IPS-20b (cell line): ENCODE results near the gene GPX2.
"Not testable (repeated sequence)": the region's sequence is repeated elsewhere in the genome, so short reads cannot be mapped to it uniquely, and the experiment has no call there.

ENCODE experiments used
- H3K27ac ChIP-seq: one replicate; pipeline ENCODE4 v1.5.1; 2013; ENCODE audit warnings: low read length
- H3K27me3 ChIP-seq: 2 replicates; pipeline ENCODE4 v1.6.1; 2013; ENCODE audit warnings: mild to moderate bottlenecking, low read length, inconsistent platforms; ENCODE audit not compliant: insufficient read depth
- H3K36me3 ChIP-seq: 2 replicates; pipeline ENCODE4 v1.6.1; 2013; ENCODE audit warnings: low read depth, mild to moderate bottlenecking, inconsistent platforms, low read length, moderate library complexity; ENCODE audit not compliant: insufficient read depth
- H3K4me1 ChIP-seq: 2 replicates; pipeline ENCODE4 v1.6.1; 2013; ENCODE audit warnings: mild to moderate bottlenecking, control low read depth, inconsistent platforms, low read length, moderate library complexity; ENCODE audit not compliant: insufficient read depth
- H3K4me3 ChIP-seq: 2 replicates; pipeline ENCODE4 v1.5.1; 2013; ENCODE audit warnings: mild to moderate bottlenecking, low read length, inconsistent platforms
- H3K9ac ChIP-seq: 2 replicates; pipeline ENCODE4 v1.6.1; 2013; ENCODE audit warnings: low read depth, mild to moderate bottlenecking, inconsistent platforms, low read length, moderate library complexity
- H3K9me3 ChIP-seq: 2 replicates; pipeline ENCODE4 v1.6.1; 2013; ENCODE audit warnings: mild to moderate bottlenecking, low read depth, low read length, inconsistent platforms; ENCODE audit not compliant: insufficient read depth

GPX2 gene

GRCh38 chr14:64920465-64920864 lies 22.1 kb downstream of the GPX2 start:
- H3K9me3 ChIP-seq: no peaks in the 10 kb centered on the region
- H3K4me3 ChIP-seq: no peak overlapping the region
- 0 out of 2 replicates have a peak, but pooled peaks cover 2% of the 10 kb centered on the region for H3K4me1 ChIP-seq
- H3K27me3 ChIP-seq: no peaks in the 10 kb centered on the region
- H3K9ac ChIP-seq: no peak overlapping the region
- H3K27ac ChIP-seq: no peak overlapping the region
- H3K36me3 ChIP-seq: peaks cover 19% of the 10 kb centered on the region

DNA sequence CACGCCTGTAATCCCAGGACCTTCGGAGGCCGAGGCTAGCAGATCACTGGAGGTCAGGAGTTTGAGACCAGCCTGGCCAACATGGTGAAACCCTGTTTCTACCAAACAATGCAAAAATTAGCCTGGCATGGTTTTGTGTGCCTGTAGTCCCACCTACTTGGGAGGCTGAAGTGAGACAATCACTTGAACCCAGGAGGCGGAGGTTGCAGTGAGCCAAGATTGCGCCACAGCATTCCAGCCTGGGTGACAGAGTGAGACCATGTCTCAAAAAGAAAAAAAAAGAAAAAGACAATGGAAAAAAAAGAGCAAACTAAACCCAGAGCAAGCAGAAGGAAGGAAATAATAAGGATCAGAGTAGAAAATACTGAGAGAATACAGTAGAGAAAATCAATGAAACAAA lies 22.9 kb downstream of the GPX2 start:
- Histone ChIP-seq H3K4me3 (no peak overlapping the region), H3K9ac (no peak overlapping the region), H3K27ac (no peak overlapping the region), H3K4me1 (0 out of 2 replicates have a peak, but pooled peaks cover 6% of the 10 kb centered on the region), H3K27me3 (no peaks in the 10 kb centered on the region), H3K9me3 (no peaks in the 10 kb centered on the region), H3K36me3 (peaks cover 11% of the 10 kb centered on the region)

DNA sequence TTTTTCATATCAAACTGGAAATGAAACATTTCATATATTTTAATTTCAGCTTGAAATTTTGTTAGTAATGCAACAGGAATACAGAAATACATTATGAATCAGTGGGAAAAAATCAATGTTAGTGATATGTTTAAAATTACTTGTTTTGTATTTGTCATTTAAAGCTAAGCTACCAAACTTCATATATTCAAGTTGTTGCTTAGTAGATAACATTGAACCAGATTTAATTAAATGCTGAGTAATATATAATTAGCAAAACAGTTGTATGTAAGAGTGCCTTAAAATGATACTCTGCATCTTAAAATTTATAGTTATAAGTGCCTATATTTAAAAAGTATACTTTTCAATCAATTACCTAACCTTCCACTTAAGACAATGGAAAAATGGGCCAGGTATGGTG lies 23.3 kb downstream of the GPX2 start:
- Histone ChIP-seq H3K9ac (no peak overlapping the region), H3K4me1 (0 out of 2 replicates have a peak, but pooled peaks cover 6% of the 10 kb centered on the region), H3K27me3 (no peaks in the 10 kb centered on the region), H3K36me3 (peaks cover 7% of the 10 kb centered on the region), H3K4me3 (no peak overlapping the region), H3K27ac (no peak overlapping the region), H3K9me3 (no peaks in the 10 kb centered on the region)

DNA sequence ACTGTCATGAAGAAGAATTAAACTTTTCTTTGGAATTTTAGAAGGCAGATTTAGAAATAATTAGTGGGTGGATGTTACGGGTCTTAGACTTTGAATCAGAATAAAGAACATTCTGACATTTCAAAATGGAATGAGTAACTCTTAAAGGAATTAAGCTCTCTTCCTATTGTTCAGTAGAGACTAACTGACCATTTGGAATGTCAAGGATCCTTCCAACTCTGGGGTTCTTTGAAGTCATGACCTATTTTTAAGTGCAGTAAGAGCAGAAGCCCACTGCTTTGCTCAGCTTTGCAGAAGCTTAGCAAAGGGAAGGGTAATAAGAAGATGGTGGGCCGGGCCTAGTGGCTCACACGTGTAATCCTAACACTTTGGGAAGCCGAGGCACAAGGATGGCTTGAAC lies 24.3 kb downstream of the GPX2 start:
- Histone ChIP-seq H3K36me3 (no peaks in the 10 kb centered on the region; the same call in 1 of the 2 replicates), H3K27ac (no peak overlapping the region), H3K9me3 (no peaks in the 10 kb centered on the region), H3K4me3 (no peak overlapping the region), H3K9ac (no peak overlapping the region), H3K27me3 (no peaks in the 10 kb centered on the region), H3K4me1 (0 out of 2 replicates have a peak, but pooled peaks cover 6% of the 10 kb centered on the region)

- 0 out of 2 replicates have a peak overlapping the region, but pooled peaks have one; percentile 81 for H3K4me3 ChIP-seq
- peak overlapping the region; percentile 96; the same call in 1 of the 2 replicates for H3K9ac ChIP-seq
- no peaks in the 10 kb centered on the region for H3K36me3 ChIP-seq
- H3K4me1 ChIP-seq: 0 out of 2 replicates have a peak, but pooled peaks cover 6% of the 10 kb centered on the region
- no peaks in the 10 kb centered on the region for H3K27me3 ChIP-seq
- no peak overlapping the region for H3K27ac ChIP-seq
- no peaks in the 10 kb centered on the region for H3K9me3 ChIP-seq
Measured at GRCh38 chr14:64915797-64916196, 26.7 kb downstream of the GPX2 start.

DNA sequence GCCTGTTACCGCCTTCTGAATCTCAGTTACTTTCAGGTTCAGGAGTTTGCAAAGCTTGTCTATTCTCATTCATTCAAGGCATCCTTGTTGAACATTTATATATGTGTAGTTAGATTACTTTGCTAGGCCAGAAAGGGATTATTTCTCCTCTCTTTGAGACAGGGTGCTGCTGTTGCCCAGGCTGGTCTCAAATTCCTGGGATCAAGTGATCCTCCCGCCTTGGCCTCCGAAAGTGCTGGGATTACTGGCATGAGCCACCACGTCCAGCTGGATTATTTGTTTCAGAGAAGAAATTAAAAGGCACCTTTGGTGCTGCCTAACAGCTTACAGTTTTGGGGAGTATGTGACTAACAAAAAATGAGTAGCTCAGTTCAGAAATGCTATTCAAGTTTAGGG lies 27.5 kb downstream of the GPX2 start:
- H3K36me3 ChIP-seq: no peaks in the 10 kb centered on the region
- H3K9ac ChIP-seq: peak overlapping the region; percentile 96
- no peaks in the 10 kb centered on the region for H3K27me3 ChIP-seq
- H3K9me3 ChIP-seq: no peaks in the 10 kb centered on the region
- H3K4me1 ChIP-seq: 0 out of 2 replicates have a peak, but pooled peaks cover 6% of the 10 kb centered on the region
- H3K4me3 ChIP-seq: peak overlapping the region; percentile 81
- H3K27ac ChIP-seq: peak overlapping the region; percentile 92

GRCh38 chr14:64914237-64915028 lies 28.1 kb downstream of the GPX2 start, which contains the start of gene CHURC1:
Gene CHURC1 (plus strand): TSS chr14:64914455. CDS start chr14:64914496, 41 bp downstream.
- Histone ChIP-seq H3K4me3 (peak within 1 kb of the TSS; percentile 81), H3K9me3 (no peaks in the 10 kb centered on the region), H3K36me3 (no peaks in the 10 kb centered on the region), H3K9ac (peak within 1 kb of the TSS; percentile 96), H3K27ac (peak within 1 kb of the TSS; percentile 92), H3K4me1 (0 out of 2 replicates have a peak, but pooled peaks cover 6% of the 10 kb centered on the region), H3K27me3 (no peaks in the 10 kb centered on the region)

GRCh38 chr14:64913477-64913876 lies 29.1 kb downstream of the GPX2 start:
- not testable (repeated sequence) for H3K9me3 ChIP-seq, H3K36me3 ChIP-seq, H3K4me1 ChIP-seq, H3K27me3 ChIP-seq, H3K9ac ChIP-seq, H3K27ac ChIP-seq
- H3K4me3 ChIP-seq: peak overlapping the region; percentile 81

DNA sequence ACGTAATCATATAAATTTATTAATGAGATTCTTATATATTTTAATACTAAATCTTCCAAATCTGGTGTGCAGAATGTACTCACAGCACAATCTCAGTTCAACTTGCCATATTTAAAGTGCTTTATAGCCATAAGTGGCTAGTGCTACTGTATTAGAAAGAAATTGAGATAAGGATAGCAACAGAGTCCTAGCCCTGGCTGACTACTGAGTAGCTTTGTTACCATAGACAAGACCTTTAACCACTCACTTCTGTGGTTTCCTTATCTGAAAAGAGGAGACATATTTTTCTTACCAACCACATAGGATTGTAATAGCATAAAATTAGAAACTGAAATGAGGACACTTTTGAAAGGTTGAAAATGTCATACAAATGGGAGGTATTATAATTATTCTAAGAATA lies 30.3 kb downstream of the GPX2 start:
- Histone ChIP-seq H3K27me3 (no peaks in the 10 kb centered on the region), H3K36me3 (no peaks in the 10 kb centered on the region), H3K9me3 (no peaks in the 10 kb centered on the region), H3K27ac (no peak overlapping the region), H3K4me1 (0 out of 2 replicates have a peak, but pooled peaks cover 6% of the 10 kb centered on the region), H3K9ac (no peak overlapping the region), H3K4me3 (no peak overlapping the region)

- Histone ChIP-seq H3K4me3 (no peak overlapping the region), H3K36me3 (no peaks in the 10 kb centered on the region), H3K27ac (no peak overlapping the region), H3K9me3 (no peaks in the 10 kb centered on the region), H3K27me3 (no peaks in the 10 kb centered on the region), H3K9ac (no peak overlapping the region), H3K4me1 (0 out of 2 replicates have a peak, but pooled peaks cover 6% of the 10 kb centered on the region)
Measured at GRCh38 chr14:64910847-64911495, 31.6 kb downstream of the GPX2 start.

GRCh38 chr14:64906022-64906421 lies 36.5 kb downstream of the GPX2 start:
- no peak overlapping the region for H3K4me3 ChIP-seq
- H3K9me3 ChIP-seq: no peaks in the 10 kb centered on the region
- no peak overlapping the region for H3K27ac ChIP-seq
- no peaks in the 10 kb centered on the region for H3K4me1 ChIP-seq
- H3K36me3 ChIP-seq: no peaks in the 10 kb centered on the region
- H3K9ac ChIP-seq: no peak overlapping the region
- H3K27me3 ChIP-seq: no peaks in the 10 kb centered on the region

DNA sequence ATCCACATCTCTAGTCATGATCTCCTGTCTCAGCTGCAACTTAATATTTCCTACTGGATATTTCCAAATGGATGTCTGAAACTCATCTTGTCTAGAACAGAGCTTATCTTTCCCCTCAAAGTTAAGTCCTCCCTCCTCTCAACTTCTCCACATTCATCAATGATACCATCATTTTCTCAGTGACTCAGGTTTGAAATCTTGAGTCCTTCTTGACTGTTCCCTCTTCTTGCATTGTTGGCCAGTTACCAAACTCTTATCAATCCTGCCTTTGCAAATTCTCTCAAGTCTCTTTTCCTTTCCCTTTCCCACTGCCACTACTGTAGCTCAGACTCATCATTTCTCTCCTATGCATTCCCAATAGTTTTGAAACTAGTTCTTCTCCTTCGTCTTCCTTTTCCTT lies 42.6 kb downstream of the GPX2 start:
- no peak overlapping the region for H3K27ac ChIP-seq
- H3K9ac ChIP-seq: no peak overlapping the region
- no peaks in the 10 kb centered on the region for H3K9me3 ChIP-seq

More for the DNA sequence above, 42.6 kb downstream of the GPX2 start:
- Histone ChIP-seq H3K4me1 (no peaks in the 10 kb centered on the region), H3K36me3 (no peaks in the 10 kb centered on the region), H3K27me3 (no peaks in the 10 kb centered on the region), H3K4me3 (no peak overlapping the region)
